Panc1 (cell line): ENCODE data around the gene WNK1. TPM values are rescaled to one million over a fixed set of nuclear protein-coding genes. Genes with fewer than 3 reads are reported as not detected.

Experiments used
- ATAC-seq: fragments of 200-7000 bp; cut with Tn5 transposase; 2 replicates; pipeline ENCODE4 v1.9.1; 2020; ENCODE audit warnings: mild to moderate bottlenecking, moderate library complexity
- BruUV-seq: library from RNA; stranded (reverse); fragments of 400-500 nt; replicated peaks from 2 replicates; lab custom pipeline; 2021; lab: Mats Ljungman, UMichigan
- CTCF ChIA-PET: fragments of 300-600 bp; sonication (Branson Sonifier 250); formaldehyde crosslinking; loops from one replicate; lab custom pipeline; 2022; ENCODE audit warnings: antibody characterized with exemption; lab: Charles Lee
- POLR2A ChIA-PET: fragments of 300-600 bp; sonication (Branson Sonifier 250); formaldehyde crosslinking; loops from one replicate; lab custom pipeline; 2022; ENCODE audit warnings: antibody characterized with exemption; lab: Charles Lee
- DNase-seq: peaks from one replicate; pipeline ENCODE4 v3.0.0-alpha.2; 2010; ENCODE audit warnings: low read depth, low spot score
- H3K27ac ChIP-seq: 2 replicates; pipeline ENCODE4 v1.5.1; 2011; ENCODE audit warnings: mild to moderate bottlenecking, low read length, inconsistent platforms
- H3K27me3 ChIP-seq: fragments of 200-500 bp; sonication (Bioruptor generic); 2 replicates; pipeline ENCODE4 v1.6.0; 2014; ENCODE audit warnings: low read length, inconsistent platforms; ENCODE audit not compliant: control insufficient read depth, insufficient read depth
- H3K36me3 ChIP-seq: fragments of 200-500 bp; sonication (Bioruptor generic); 2 replicates; pipeline ENCODE4 v1.5.1; 2014; ENCODE audit warnings: inconsistent platforms, mild to moderate bottlenecking, low read length, moderate library complexity; ENCODE audit not compliant: control insufficient read depth, insufficient read depth
- H3K4me1 ChIP-seq: 2 replicates; pipeline ENCODE4 v1.5.1; 2011; ENCODE audit warnings: inconsistent platforms, mild to moderate bottlenecking, low read length, moderate library complexity; ENCODE audit not compliant: control insufficient read depth, insufficient read depth
- H3K4me3 ChIP-seq, 2 experiments: 2 replicates each; pipeline ENCODE4 v1.5.1; 2011 to 2012; ENCODE audit warnings: low read depth in 2 of 2, low read length in 2 of 2, mild to moderate bottlenecking in 2 of 2, inconsistent platforms in 1 of 2, moderate library complexity in 1 of 2
- H3K9me3 ChIP-seq: fragments of 200-500 bp; sonication (Bioruptor generic); 2 replicates; pipeline ENCODE4 v1.5.1; 2014; ENCODE audit warnings: low read depth, mild to moderate bottlenecking, inconsistent platforms, low read length, moderate library complexity; ENCODE audit not compliant: control insufficient read depth, insufficient read depth
- CTCF ChIP-seq: fragments of 450-650 bp; IDR thresholded peaks from 2 replicates; pipeline ENCODE4 v1.5.1; 2017; ENCODE audit warnings: mild to moderate bottlenecking
- POLR2AphosphoS5 ChIP-seq: IDR thresholded peaks from 2 replicates; pipeline ENCODE4 v1.6.1; 2012; ENCODE audit warnings: mild to moderate bottlenecking, low read depth, low read length, moderate library complexity
- REST ChIP-seq, 2 experiments: IDR thresholded peaks; 2 replicates each; pipeline ENCODE4 v1.6.1; 2011 to 2012; ENCODE audit warnings: low read depth in 2 of 2, control low read depth in 1 of 2, low read length in 1 of 2, mild to moderate bottlenecking in 1 of 2, moderate library complexity in 1 of 2; ENCODE audit not compliant: insufficient read depth in 1 of 2
- SIN3A ChIP-seq: IDR thresholded peaks from 2 replicates; pipeline ENCODE4 v1.6.1; 2012; ENCODE audit warnings: low read depth, mild to moderate bottlenecking, low read length, moderate library complexity, borderline replicate concordance; ENCODE audit not compliant: insufficient read depth
- TCF7L2 ChIP-seq: IDR thresholded peaks from 2 replicates; pipeline ENCODE4 v1.6.1; 2011; ENCODE audit warnings: mild to moderate bottlenecking, low read depth, low read length, inconsistent platforms
- in situ Hi-C: cut with HindIII; loops from 2 replicates; pipeline ENCODE4 v1.10.0; 2016; ENCODE audit warnings: low sequenced_read_pairs, low pct_unique_long_range_greater_than_20kb
- intact Hi-C: fragments of 100-400 bp; cut with micrococcal nuclease; formaldehyde crosslinking; loops from one replicate; pipeline ENCODE4 v1.10.0; 2022; ENCODE audit not compliant: unreplicated experiment
- total RNA-seq: library from RNA; stranded (reverse); gene quantifications from one replicate; pipeline ENCODE4 v1.2.1, GENCODE V29; 2021; ENCODE audit not compliant: unreplicated experiment

WNK1 gene
- total RNA-seq, 1 experiment from 2014 or later, result 181 TPM

GRCh38 chr12:896031-896430, 143.7 kb downstream of the WNK1 start:
- ChIA-PET CTCF (no interaction called here), POLR2A (no interaction called here)
- H3K9me3 ChIP-seq, result no peaks in the 10 kb centered on the region
- H3K27ac ChIP-seq, result no peak overlapping the region
- intact Hi-C loops, result no loop called here
- H3K4me1 ChIP-seq, result no peaks in the 10 kb centered on the region
- peaks cover 32% of the 10 kb centered on the region for H3K36me3 ChIP-seq
- in situ Hi-C loops, result no loop called here
- H3K4me3 ChIP-seq, result no peak overlapping the region
- ATAC-seq (no peak), DNase-seq (no peak)
- no peak for TF ChIP-seq TCF7L2
- BruUV-seq, result TSS peak; percentile 39
- no peaks in the 10 kb centered on the region for H3K27me3 ChIP-seq

GRCh38 chr12:897386-897785, 145.0 kb downstream of the WNK1 start:
- no TSS peak for BruUV-seq
- Histone ChIP-seq H3K4me3 (no peak overlapping the region), H3K27ac (no peak overlapping the region), H3K4me1 (no peaks in the 10 kb centered on the region), H3K36me3 (peaks cover 36% of the 10 kb centered on the region), H3K9me3 (no peaks in the 10 kb centered on the region), H3K27me3 (no peaks in the 10 kb centered on the region)
- in situ Hi-C loops, result no loop called here
- DNase-seq (no peak), ATAC-seq (no peak)
- CTCF ChIA-PET, result no interaction called here
- TF ChIP-seq POLR2AphosphoS5, result no peak
- no peak for TF ChIP-seq SIN3A
- TF ChIP-seq CTCF, result no peak
- no peak for TF ChIP-seq REST (IDR thresholded peaks at IDR 0.05; ENCODE audit: insufficient read depth in 1 of 2, low read depth in 2 of 2, low read length in 1 of 2)
- TF ChIP-seq TCF7L2, result no peak
- POLR2A ChIA-PET, result no interaction called here
- intact Hi-C loops, result no loop called here

- Histone ChIP-seq H3K27me3 (no peaks in the 10 kb centered on the region), H3K4me3 (no peak overlapping the region), H3K27ac (no peak overlapping the region), H3K4me1 (no peaks in the 10 kb centered on the region), H3K36me3 (peaks cover 28% of the 10 kb centered on the region), H3K9me3 (no peaks in the 10 kb centered on the region)
- ATAC-seq (no peak), DNase-seq (no peak)
- intact Hi-C loops, result no loop called here
- BruUV-seq, result no TSS peak
- in situ Hi-C loops, result no loop called here
- ChIA-PET CTCF (no interaction called here), POLR2A (no interaction called here)
- TF ChIP-seq CTCF (no peak), POLR2AphosphoS5 (no peak), SIN3A (no peak), REST (IDR thresholded peaks at IDR 0.05; ENCODE audit: insufficient read depth in 1 of 2, low read depth in 2 of 2, low read length in 1 of 2) (no peak)
Observed at GRCh38 chr12:902581-902980, 150.2 kb downstream of the WNK1 start.
